Smooth muscle cell (in vitro differentiated cells): ENCODE results near the gene L3MBTL1. TPM values are rescaled to one million over a fixed set of nuclear protein-coding genes. Genes with fewer than 3 reads are reported as not detected.
A peak's percentile ranks its signal among the peaks of the same experiment; 100 is the strongest.

Experiments
- DNase-seq: peaks from one replicate; lab custom pipeline; 2025; ENCODE audit not compliant: unreplicated experiment; lab: John Stamatoyannopoulos, UW
- H2AFZ ChIP-seq: fragments of 200-600 bp; sonication (generic); 2 replicates; pipeline ENCODE4 v1.6.0; 2016; ENCODE audit warnings: antibody characterized with exemption, low read depth, mild to moderate bottlenecking
- H3F3A ChIP-seq: fragments of 200-600 bp; sonication (generic); 2 replicates; pipeline ENCODE4 v1.6.0; 2017; ENCODE audit warnings: antibody characterized with exemption, low read depth
- H3K27ac ChIP-seq: fragments of 200-600 bp; sonication (generic); 2 replicates; pipeline ENCODE4 v1.5.1; 2016; ENCODE audit warnings: low read depth, mild to moderate bottlenecking
- H3K27me3 ChIP-seq: fragments of 200-600 bp; sonication (generic); 2 replicates; pipeline ENCODE4 v1.6.1; 2016; ENCODE audit warnings: low read depth, mild to moderate bottlenecking
- H3K36me3 ChIP-seq: fragments of 200-600 bp; sonication (generic); 2 replicates; pipeline ENCODE4 v1.5.1; 2016; ENCODE audit warnings: low read depth
- H3K4me1 ChIP-seq: fragments of 200-600 bp; sonication (generic); 2 replicates; pipeline ENCODE4 v1.5.1; 2016; ENCODE audit warnings: low read depth
- H3K4me2 ChIP-seq: fragments of 200-600 bp; sonication (generic); 2 replicates; pipeline ENCODE4 v1.6.0; 2016; ENCODE audit warnings: mild to moderate bottlenecking
- H3K4me3 ChIP-seq: fragments of 200-600 bp; sonication (generic); 2 replicates; pipeline ENCODE4 v1.5.1; 2016; ENCODE audit warnings: mild to moderate bottlenecking
- H3K79me2 ChIP-seq: fragments of 200-600 bp; sonication (generic); 2 replicates; pipeline ENCODE4 v1.6.0; 2016; ENCODE audit warnings: low read depth, mild to moderate bottlenecking
- H3K9ac ChIP-seq: fragments of 200-600 bp; sonication (generic); 2 replicates; pipeline ENCODE4 v1.6.0; 2016; ENCODE audit warnings: low read depth
- H3K9me3 ChIP-seq: fragments of 200-600 bp; sonication (generic); replicated peaks from 2 replicates; pipeline ENCODE4 v1.5.1; 2016; ENCODE audit warnings: low read depth
- H4K20me1 ChIP-seq: fragments of 200-600 bp; sonication (generic); 2 replicates; pipeline ENCODE4 v1.6.0; 2016; ENCODE audit warnings: low read depth
- WGBS: methylation state at CpG from one replicate; pipeline ENCODE4 v1.1.7; 2016; ENCODE audit warnings: low lambda C conversion rate; 5-methylcytosine and 5-hydroxymethylcytosine counted together
- polyA plus RNA-seq: library from polyadenylated mRNA; unstranded; fragments of >200 nt; fragmentation: Nextera tagmentation; extraction: Ambion mirVana; gene quantifications from 2 replicates; pipeline ENCODE4 v1.2.1, GENCODE V29; 2016
- total RNA-seq: library from RNA; depleted of rRNA; stranded (reverse); fragments of >200 nt; gene quantifications from 2 replicates; pipeline ENCODE4 v1.2.3, GENCODE V29; 2014
- TF ChIP-seq, protein P1 (sequence below): fragments of 200-600 bp; sonication (generic); IDR thresholded peaks from 2 replicates; pipeline ENCODE4 v1.5.1; 2017; ENCODE audit warnings: borderline replicate concordance, mild to moderate bottlenecking, antibody characterized with exemption; ENCODE audit not compliant: insufficient read depth, poor library complexity, severe bottlenecking

L3MBTL1 gene
- total and polyA plus RNA-seq, 2 experiments from 2014 or later, result 7.7 to 8.9 TPM

DNA sequence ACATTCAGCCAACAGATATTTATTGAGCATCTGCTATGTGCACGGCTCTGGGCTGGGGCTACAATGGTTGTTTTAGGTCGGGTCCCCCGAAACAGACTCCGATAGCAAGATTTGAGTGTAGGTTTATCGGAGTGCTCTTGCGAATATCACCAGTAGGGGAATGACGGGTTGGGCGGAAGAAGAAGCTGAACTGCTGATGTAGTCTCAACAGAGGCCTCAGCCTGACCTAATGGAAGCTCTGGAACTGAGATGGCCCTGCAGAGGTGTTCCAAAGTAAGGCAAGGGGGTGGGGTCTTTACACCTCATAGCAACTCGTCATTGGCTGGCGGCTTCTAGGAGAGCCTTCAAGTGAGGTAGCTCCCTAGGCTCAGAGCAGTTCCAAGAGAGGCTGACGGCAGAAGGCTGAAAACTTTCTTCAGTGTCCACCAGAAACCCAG is 1.1 kb downstream of the L3MBTL1 start:
- Histone ChIP-seq H2AFZ (peak overlapping the region; percentile 92), H3K79me2 (no peaks in the 10 kb centered on the region), H3K27ac (no peak overlapping the region), H4K20me1 (no peaks in the 10 kb centered on the region), H3K4me2 (peak overlapping the region; percentile 97), H3K36me3 (no peaks in the 10 kb centered on the region), H3K9ac (peak overlapping the region; percentile 56), H3K27me3 (no peaks in the 10 kb centered on the region), H3K4me3 (peak overlapping the region; percentile 88), H3K9me3 (no peaks in the 10 kb centered on the region), H3F3A (no peaks in the 10 kb centered on the region), H3K4me1 (no peaks in the 10 kb centered on the region)
- DNase-seq, result no peak
- TF ChIP-seq, protein P1, sequence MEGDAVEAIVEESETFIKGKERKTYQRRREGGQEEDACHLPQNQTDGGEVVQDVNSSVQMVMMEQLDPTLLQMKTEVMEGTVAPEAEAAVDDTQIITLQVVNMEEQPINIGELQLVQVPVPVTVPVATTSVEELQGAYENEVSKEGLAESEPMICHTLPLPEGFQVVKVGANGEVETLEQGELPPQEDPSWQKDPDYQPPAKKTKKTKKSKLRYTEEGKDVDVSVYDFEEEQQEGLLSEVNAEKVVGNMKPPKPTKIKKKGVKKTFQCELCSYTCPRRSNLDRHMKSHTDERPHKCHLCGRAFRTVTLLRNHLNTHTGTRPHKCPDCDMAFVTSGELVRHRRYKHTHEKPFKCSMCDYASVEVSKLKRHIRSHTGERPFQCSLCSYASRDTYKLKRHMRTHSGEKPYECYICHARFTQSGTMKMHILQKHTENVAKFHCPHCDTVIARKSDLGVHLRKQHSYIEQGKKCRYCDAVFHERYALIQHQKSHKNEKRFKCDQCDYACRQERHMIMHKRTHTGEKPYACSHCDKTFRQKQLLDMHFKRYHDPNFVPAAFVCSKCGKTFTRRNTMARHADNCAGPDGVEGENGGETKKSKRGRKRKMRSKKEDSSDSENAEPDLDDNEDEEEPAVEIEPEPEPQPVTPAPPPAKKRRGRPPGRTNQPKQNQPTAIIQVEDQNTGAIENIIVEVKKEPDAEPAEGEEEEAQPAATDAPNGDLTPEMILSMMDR, result peak; percentile 21
- WGBS, result 51% methylated on average over 11 of the region's 11 CpGs

DNA sequence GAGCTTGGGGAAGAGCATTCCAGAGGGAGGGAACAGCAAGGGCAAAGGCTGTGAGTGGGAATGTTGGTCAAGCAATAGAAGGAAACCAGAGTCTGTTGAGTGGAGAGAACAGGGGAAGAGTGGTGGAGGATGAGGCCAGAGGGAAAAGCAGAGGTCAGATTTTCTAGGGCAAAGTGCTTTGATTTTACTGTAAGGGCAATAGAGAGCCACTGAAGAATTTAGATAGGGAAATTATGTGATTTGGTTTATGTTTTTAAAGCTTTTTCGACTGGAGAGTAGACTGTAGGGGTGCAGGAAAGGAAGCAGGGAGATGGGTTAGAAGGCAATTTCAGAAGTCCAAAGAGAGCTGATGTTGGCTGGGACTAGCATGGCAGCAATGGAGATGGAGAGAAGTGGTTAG is 4.4 kb downstream of the L3MBTL1 start:
- H3K36me3 ChIP-seq, result no peaks in the 10 kb centered on the region
- no peaks in the 10 kb centered on the region for H3K27me3 ChIP-seq
- TF ChIP-seq, protein P1, result no peak
- no peaks in the 10 kb centered on the region for H4K20me1 ChIP-seq
- no peak overlapping the region for H2AFZ ChIP-seq
- H3K9me3 ChIP-seq, result no peaks in the 10 kb centered on the region
- no peak overlapping the region for H3K27ac ChIP-seq
- no peaks in the 10 kb centered on the region for H3K4me1 ChIP-seq
- no peak overlapping the region for H3K4me2 ChIP-seq
- DNase-seq, result no peak
- 82% methylated on average over 1 of the region's 1 CpG for WGBS
- no peaks in the 10 kb centered on the region for H3K79me2 ChIP-seq
- no peak overlapping the region for H3K9ac ChIP-seq
- H3K4me3 ChIP-seq, result no peak overlapping the region
- no peaks in the 10 kb centered on the region for H3F3A ChIP-seq

DNA sequence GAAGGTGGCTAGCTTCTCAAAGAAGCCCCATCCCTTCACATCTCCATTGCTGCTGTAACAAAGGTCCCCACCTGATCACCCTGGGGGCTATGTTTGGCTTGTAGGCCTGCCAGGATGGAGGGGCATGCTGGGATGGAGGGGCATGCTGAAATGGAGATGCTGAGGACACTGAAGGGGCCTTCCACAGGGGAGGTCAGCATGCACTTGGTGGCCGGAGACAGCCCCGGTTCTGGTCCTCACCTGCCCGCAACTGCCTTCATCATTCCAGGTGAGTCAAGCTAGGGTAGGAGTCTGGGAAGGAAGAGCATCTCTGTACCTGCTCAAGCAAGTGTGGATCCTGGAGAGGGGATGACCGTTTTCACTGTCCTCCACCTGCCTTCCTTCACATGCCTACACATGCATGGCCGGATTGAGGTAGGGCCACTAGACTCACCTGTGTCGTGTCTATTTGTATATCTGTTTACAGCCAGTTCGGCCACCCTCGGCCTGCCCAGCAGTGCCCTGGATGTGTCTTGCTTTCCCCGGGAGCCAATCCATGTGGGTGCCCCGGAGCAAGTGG is 6.0 kb downstream of the L3MBTL1 start:
- no peaks in the 10 kb centered on the region for H3K4me1 ChIP-seq
- H3F3A ChIP-seq, result no peaks in the 10 kb centered on the region
- 88% methylated on average over 9 of the region's 10 CpGs for WGBS
- H3K79me2 ChIP-seq, result no peaks in the 10 kb centered on the region
- H3K9ac ChIP-seq, result no peak overlapping the region
- peak overlapping the region; percentile 81 for H3K4me2 ChIP-seq
- no peaks in the 10 kb centered on the region for H3K36me3 ChIP-seq
- DNase-seq, result no peak
- no peak overlapping the region for H2AFZ ChIP-seq
- H3K9me3 ChIP-seq, result no peaks in the 10 kb centered on the region
- no peaks in the 10 kb centered on the region for H3K27me3 ChIP-seq
- TF ChIP-seq, protein P1, result no peak
- H3K4me3 ChIP-seq, result peak overlapping the region; percentile 64
- no peak overlapping the region for H3K27ac ChIP-seq
- H4K20me1 ChIP-seq, result no peaks in the 10 kb centered on the region
